Esophagus muscularis mucosa (tissue), 4 donors: ENCODE results near the gene KAT7. TPM values are rescaled to one million over a fixed set of nuclear protein-coding genes. Genes with fewer than 3 reads are reported as not detected.

Experiments
- DNase-seq: peaks from one replicate; pipeline ENCODE4 v3.0.0-alpha.2; 2017; ENCODE audit errors: extremely low spot score
- H3K27ac ChIP-seq, 4 donors: fragments of 200-600 bp; sonication (generic); replicated peaks in 1 of 4; 1 replicate in 3 of 4; 2 replicates in 1 of 4; pipeline ENCODE4 v1.5.1; 2016 to 2019; ENCODE audit warnings: mild to moderate bottlenecking in 1 of 4
- H3K27me3 ChIP-seq, 4 donors: fragments of 200-600 bp; sonication (generic); one replicate each; pipeline versions ENCODE4 v1.5.1 to v1.6.0; 2016 to 2019
- H3K36me3 ChIP-seq, 4 donors: fragments of 200-600 bp; sonication (generic); one replicate each; pipeline ENCODE4 v1.5.1; 2016 to 2019
- H3K4me1 ChIP-seq, 4 donors: fragments of 200-600 bp; sonication (generic); one replicate each; pipeline ENCODE4 v1.5.1; 2016 to 2019
- H3K4me3 ChIP-seq, 4 donors: fragments of 200-600 bp; sonication (generic); 1 replicate in 2 of 4; 2 replicates in 2 of 4; pipeline ENCODE4 v1.5.1; 2016 to 2019; ENCODE audit warnings: mild to moderate bottlenecking in 4 of 4, moderate library complexity in 1 of 4
- H3K9me3 ChIP-seq, 4 donors: fragments of 200-600 bp; sonication (generic); 1 replicate in 3 of 4; 2 replicates in 1 of 4; pipeline ENCODE4 v1.5.1; 2016 to 2019
- CTCF ChIP-seq, 3 experiments: fragments of 200-600 bp in 2 of 3; fragments of 450-650 bp in 1 of 3; sonication (generic) in 2 of 3; IDR thresholded peaks; one replicate each; pipeline ENCODE4 v1.5.1; 2017 to 2019; ENCODE audit warnings: antibody characterized with exemption in 3 of 3, mild to moderate bottlenecking in 2 of 3, moderate library complexity in 1 of 3
- EP300 ChIP-seq: sonication (generic); formaldehyde crosslinking; IDR thresholded peaks from one replicate; pipeline ENCODE4 v1.6.1; 2017; ENCODE audit warnings: antibody characterized with exemption
- POLR2A ChIP-seq: fragments of 450-650 bp; IDR thresholded peaks from one replicate; pipeline ENCODE4 v1.6.1; 2017; ENCODE audit warnings: antibody characterized with exemption, moderate library complexity, mild to moderate bottlenecking, low read depth
- POLR2AphosphoS5 ChIP-seq, 2 donors: sonication (generic); formaldehyde crosslinking; IDR thresholded peaks; one replicate each; pipeline ENCODE4 v1.6.1; 2017; ENCODE audit warnings: antibody characterized with exemption in 2 of 2
- WGBS: methylation state at CpG from one replicate; pipeline ENCODE4 v1.1.5; 2018; 5-methylcytosine and 5-hydroxymethylcytosine counted together
- intact Hi-C: fragments of 100-400 bp; cut with DNase I; formaldehyde crosslinking; loops from one replicate; pipeline ENCODE4 v1.15.1; 2023
- total RNA-seq, 4 donors: library from RNA; depleted of rRNA; stranded (reverse); fragments of >200 nt; gene quantifications; one replicate each; pipeline versions ENCODE4 v1.1.0 to v1.2.1, GENCODE V29; 2016

KAT7 gene
- 10 to 100 TPM; 29.5 to 48.1 (median 43.4) TPM for total RNA-seq

- TF ChIP-seq CTCF (IDR thresholded peaks at IDR 0.05) (peak in 1 of 3 experiments; percentile 11), EP300 (no peak), POLR2A (peak; percentile 86), POLR2AphosphoS5 (IDR thresholded peaks at IDR 0.05) (peak; percentile 96 to 99)
- H3K9me3 ChIP-seq = no peaks in the 10 kb centered on the region
- peak within 1 kb of the TSS; percentile 96 to 100 (median 99) for H3K27ac ChIP-seq
- peak; percentile 100 for DNase-seq
- H3K36me3 ChIP-seq = peaks cover 0 to 22% (median 19%) of the 10 kb centered on the region in 4 donors
- H3K4me1 ChIP-seq = peaks cover 44 to 74% (median 69%) of the 10 kb centered on the region in 4 donors
- intact Hi-C loops = no loop called here
- H3K4me3 ChIP-seq = peak within 1 kb of the TSS; percentile 78 to 94 (median 86)
- 2% methylated on average over 45 of the region's 59 CpGs for WGBS
- H3K27me3 ChIP-seq = no peaks in the 10 kb centered on the region
Observed at GRCh38 chr17:49788478-49789242, at the start of gene KAT7. Gene KAT7 (plus strand): TSS chr17:49788681. CDS start chr17:49788835, 154 bp downstream.

GRCh38 chr17:49739641-49740271, 48.7 kb upstream of the KAT7 start:
- H3K4me3 ChIP-seq = no peak overlapping the region
- intact Hi-C loops = no loop called here

GRCh38 chr17:49741009-49741691, 47.3 kb upstream of the KAT7 start:
- H3K4me1 ChIP-seq = peaks cover 70 to 87% (median 81%) of the 10 kb centered on the region in 4 donors

More at GRCh38 chr17:49739641-49740271, 48.7 kb upstream of the KAT7 start:
- H3K4me1 ChIP-seq = peaks cover 63 to 83% (median 78%) of the 10 kb centered on the region in 4 donors
- H3K27me3 ChIP-seq = no peaks in the 10 kb centered on the region
- peak overlapping the region; percentile 80 to 88 (median 83) for H3K27ac ChIP-seq
- no peaks in the 10 kb centered on the region for H3K36me3 ChIP-seq
- TF ChIP-seq EP300 (no peak), POLR2AphosphoS5 (IDR thresholded peaks at IDR 0.05) (peak; percentile 59 to 66)
- no peaks in the 10 kb centered on the region for H3K9me3 ChIP-seq
- DNase-seq = peak; percentile 94
- WGBS = 54% methylated on average over 7 of the region's 7 CpGs

GRCh38 chr17:49741692-49742076, 46.8 kb upstream of the KAT7 start:
- H3K4me1 ChIP-seq = peaks cover 73 to 85% (median 81%) of the 10 kb centered on the region in 4 donors
- no peaks in the 10 kb centered on the region for H3K9me3 ChIP-seq
- TF ChIP-seq EP300 = no peak
- no peak for TF ChIP-seq POLR2AphosphoS5 (IDR thresholded peaks at IDR 0.05)
- TF ChIP-seq CTCF (IDR thresholded peaks at IDR 0.05) = no peak
- TF ChIP-seq POLR2A = no peak
- H3K36me3 ChIP-seq = no peaks in the 10 kb centered on the region
- 36% methylated on average over 3 of the region's 3 CpGs for WGBS
- intact Hi-C loops = no loop called here
- H3K27me3 ChIP-seq = no peaks in the 10 kb centered on the region
- H3K4me3 ChIP-seq = no peak overlapping the region
- peak overlapping the region; percentile 80 to 88 (median 83) for H3K27ac ChIP-seq
- no peak for DNase-seq

More at GRCh38 chr17:49741009-49741691, 47.3 kb upstream of the KAT7 start:
- Histone ChIP-seq H3K4me3 (no peak overlapping the region), H3K27me3 (no peaks in the 10 kb centered on the region), H3K27ac (peak overlapping the region; percentile 80 to 88 (median 83)), H3K9me3 (no peaks in the 10 kb centered on the region), H3K36me3 (no peaks in the 10 kb centered on the region)
- WGBS = 24% methylated on average over 5 of the region's 5 CpGs
- intact Hi-C loops = no loop called here
- DNase-seq = no peak
- TF ChIP-seq POLR2A = no peak
- TF ChIP-seq POLR2AphosphoS5 (IDR thresholded peaks at IDR 0.05) = peak; percentile 17 to 58
- TF ChIP-seq EP300 = no peak

GRCh38 chr17:49742166-49742638, 46.3 kb upstream of the KAT7 start:
- H3K4me3 ChIP-seq = no peak overlapping the region
- intact Hi-C loops = no loop called here
- no peaks in the 10 kb centered on the region for H3K36me3 ChIP-seq
- H3K27ac ChIP-seq = peak overlapping the region; percentile 80 to 88 (median 83)
- 21% methylated on average over 1 of the region's 1 CpG for WGBS
- no peak for TF ChIP-seq POLR2AphosphoS5 (IDR thresholded peaks at IDR 0.05)
- TF ChIP-seq POLR2A = no peak
- TF ChIP-seq CTCF (IDR thresholded peaks at IDR 0.05) = no peak
- H3K9me3 ChIP-seq = no peaks in the 10 kb centered on the region
- H3K4me1 ChIP-seq = peaks cover 77 to 85% (median 78%) of the 10 kb centered on the region in 4 donors
- no peaks in the 10 kb centered on the region for H3K27me3 ChIP-seq
- DNase-seq = no peak
